HG03159 (cell line): Measurements from ENCODE around the gene STX19.
"Not testable (repeated sequence)": the region's sequence is repeated elsewhere in the genome, so short reads cannot be mapped to it uniquely, and the experiment has no call there.

Experiments
- ATAC-seq: cut with Tn5 transposase; IDR thresholded peaks from one replicate; pipeline ENCODE4 v1.9.1; 2021; ENCODE audit warnings: mild to moderate bottlenecking, moderate library complexity; ENCODE audit not compliant: unreplicated experiment

STX19 gene, protein sequence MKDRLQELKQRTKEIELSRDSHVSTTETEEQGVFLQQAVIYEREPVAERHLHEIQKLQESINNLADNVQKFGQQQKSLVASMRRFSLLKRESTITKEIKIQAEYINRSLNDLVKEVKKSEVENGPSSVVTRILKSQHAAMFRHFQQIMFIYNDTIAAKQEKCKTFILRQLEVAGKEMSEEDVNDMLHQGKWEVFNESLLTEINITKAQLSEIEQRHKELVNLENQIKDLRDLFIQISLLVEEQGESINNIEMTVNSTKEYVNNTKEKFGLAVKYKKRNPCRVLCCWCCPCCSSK

DNA sequence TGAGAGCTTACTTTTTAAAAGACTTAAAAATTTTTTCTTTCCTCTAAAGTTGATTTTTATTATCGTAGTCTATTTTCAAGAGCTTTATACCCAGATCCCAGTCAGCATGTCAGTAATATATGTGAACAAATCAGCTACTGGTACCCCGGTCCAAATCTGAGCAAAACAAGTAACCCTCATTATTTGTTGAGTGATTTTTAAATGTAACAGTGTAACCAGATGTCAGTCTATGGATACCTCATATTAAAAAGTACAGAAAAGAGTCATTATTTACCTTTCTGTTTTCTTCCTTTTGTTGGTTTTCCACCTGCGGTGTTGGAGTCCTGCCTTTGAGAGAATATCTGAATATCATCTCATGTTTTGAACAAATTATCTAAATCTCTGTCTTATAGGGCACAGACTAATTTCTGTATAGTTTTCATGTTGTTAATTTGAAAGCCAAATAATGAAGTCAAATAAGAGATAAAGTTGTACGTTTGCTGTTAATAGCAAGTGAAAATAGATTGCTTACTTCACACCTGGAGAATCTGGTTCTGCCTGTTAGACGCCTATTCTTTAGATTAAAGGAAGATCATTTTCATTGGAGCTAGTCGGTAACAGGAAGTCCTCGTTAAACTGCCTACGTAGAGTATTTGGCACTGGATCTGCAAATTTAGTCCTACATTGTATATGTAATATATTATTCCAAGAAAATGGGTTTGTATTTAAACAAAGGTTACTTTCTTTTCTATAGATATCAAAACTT, at the start of gene STX19:
Gene STX19, minus strand, starts transcription at position 505 of the 745 bp plus-strand sequence. CDS start 13,328 bp downstream, outside the sequence.
- no peak for ATAC-seq

DNA sequence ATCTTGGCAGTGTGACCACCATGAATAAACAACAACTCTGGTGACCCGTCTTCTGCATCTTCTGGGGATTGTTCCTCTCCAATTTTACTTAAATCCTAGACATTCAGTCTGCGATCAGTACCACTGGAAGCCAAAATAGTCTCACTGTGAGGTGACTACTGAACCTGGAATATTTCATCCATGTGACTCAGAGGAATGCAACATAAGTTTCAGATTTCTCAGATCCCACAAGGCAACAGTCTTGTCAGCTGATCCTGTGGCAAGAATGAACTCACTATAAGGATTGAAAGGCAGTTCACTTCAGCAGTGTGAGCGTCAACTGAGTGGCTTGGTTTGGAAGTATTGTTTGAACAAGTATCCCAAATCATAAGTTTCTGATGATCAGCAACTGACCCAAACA, 47.7 kb upstream of the STX19 start:
- no peak for ATAC-seq

DNA sequence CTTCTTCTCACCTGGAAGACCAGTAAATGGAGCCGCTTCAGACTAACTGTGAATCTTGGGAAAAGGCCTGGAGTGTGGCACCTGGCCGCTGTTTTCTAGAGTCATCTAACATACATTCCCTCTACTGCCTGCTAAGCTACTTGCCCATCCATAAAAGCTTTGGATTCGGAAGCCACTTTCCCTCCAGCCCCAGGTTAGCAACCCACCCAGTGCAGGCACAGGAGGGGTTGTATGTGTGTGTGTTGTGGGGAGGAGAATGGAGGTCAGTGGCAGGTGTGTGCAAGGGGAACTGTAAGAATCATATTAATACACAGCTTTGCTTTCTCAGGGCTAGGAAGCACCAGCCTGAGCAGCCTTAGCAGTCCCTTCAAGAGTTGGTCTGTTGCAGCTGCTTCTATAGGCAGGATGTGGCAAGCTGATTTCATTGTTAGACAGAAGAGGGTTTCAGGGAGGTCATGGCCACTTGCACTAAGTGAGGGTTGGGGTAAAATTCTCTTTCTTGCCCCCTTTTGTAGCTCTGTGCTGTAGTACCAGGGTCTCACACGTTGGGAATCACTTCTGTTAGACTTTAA, 43.4 kb upstream of the STX19 start:
- peak; percentile 83 for ATAC-seq

DNA sequence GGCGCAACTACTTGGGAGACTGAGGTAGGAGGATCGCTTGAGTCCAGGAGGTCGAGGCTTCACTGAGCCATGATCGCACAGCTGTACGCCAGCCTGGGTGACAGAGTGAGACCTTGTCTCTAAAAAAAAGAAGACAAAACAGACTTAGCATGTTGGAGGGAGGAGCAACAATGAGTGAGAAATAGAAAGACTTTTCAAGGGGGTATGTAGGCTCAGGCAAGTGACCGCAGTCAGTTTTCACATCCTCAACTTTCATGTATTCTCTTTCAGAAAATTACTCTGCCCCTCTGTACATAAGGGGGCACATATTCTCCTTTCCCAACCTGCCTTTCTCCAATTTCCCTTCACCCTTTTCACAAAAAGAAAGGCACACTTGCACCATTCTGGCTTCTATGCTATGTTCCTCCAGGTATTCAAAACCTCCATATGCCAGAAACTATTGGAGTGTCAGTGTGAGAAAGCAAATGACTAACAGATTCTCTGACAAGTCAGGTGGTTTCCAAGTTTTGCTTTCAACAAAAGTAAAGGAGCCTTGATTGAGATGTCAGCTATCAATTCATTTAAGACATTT, 42.0 kb upstream of the STX19 start:
- ATAC-seq = peak; percentile 56

DNA sequence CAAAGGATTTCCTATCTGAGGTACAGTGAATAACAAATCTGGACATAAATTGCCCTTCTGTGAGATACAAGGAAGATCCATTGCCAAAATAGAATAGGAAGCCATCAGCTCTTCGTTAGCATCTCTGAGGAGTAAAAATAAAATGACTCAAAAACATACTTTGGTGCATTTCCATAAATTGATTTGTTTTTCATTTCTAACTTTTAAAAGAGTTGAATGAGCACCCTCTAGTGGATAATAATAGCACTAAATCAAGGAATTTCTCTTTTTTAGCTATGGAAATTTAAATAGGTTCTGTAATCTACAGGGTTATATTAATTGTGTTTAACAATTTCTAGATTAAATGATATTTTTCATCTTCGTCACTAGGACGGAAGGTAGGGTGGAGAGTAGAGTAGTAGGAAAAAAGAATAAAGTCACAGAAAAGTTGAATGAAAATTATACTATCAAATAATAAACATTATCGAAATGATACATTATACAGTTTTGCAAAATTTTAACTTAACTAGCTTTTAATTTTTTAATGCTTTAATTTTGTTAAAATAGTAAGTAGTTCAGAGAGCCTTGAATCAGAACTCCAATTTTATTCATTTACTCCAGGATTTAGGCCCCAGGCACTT, 40.9 kb upstream of the STX19 start:
- ATAC-seq = no peak

DNA sequence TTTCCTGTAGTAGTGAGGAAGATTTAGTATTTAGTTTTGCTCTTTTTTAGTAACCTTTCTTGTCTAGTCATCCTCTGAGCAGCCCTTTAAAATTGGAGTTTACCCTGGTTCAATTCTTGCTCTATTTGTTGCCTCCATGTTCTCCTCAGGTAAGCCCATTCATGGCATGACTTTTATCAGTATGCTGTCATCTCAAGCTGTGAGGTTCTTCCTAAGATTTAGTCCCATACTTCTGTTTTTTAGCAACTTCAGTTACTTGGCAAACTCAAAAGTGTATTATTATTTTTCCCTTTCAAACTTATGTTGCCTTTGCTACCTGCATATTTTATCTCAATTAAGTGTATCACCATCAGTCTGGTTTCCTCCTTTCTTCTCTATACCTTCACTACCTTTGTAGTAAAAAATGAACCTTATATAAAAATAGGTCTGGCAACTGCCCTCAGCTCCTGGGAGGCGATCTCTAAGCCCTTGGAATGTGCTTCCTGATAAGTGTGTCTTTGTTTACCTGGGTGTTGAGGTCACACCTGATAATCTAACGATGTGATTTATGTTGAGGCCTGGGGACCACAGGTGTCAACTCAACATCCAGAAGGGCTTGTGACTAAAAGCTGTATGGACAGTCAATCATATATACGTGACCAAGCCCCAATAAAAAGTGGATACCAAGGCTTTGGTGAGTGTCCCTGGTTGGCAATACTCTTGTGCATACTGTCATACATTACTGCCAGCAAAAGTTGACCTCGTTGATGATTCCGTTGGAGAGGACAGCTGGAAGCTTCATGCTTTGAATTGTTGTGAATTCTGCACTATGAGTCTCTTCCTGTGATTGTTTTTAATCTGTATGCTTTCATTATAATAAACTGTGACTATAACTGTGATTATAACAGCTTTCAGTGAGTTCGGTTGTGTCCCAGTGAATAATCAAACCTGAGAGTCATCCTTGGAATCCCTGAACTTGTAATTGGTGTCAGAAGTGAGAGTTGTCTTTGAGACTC, 38.4 kb upstream of the STX19 start:
- ATAC-seq = no peak

DNA sequence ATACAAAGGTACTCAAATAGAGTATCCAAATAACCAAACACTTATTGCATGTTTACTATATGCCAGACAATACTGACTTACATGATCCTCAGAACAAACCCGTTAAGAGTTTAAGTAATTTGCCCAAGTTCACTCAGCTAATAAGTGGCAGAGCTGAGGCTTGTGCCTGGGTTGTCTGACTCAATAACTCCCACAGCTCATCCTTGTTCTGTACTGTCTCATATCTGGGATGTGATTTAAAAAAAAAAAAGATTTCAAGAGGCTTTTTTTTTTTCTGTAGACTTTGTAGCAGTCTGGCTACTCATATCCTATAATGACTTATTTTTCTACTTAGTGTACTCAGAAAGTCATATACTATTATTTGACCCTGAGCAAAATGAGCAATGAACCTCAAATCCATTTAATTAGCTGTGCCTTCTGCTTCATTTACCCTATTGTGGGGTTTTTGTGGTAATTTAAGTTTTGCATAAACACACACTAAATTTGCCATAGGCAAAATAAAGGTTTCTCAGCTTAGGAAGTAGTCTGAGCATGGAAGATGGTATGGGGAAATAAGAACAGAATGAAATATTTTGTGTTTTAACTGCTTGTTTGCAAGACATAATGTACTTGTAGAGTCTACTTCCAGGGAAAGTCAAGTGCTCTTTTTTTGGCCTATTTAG, 37.6 kb upstream of the STX19 start:
- ATAC-seq = no peak

DNA sequence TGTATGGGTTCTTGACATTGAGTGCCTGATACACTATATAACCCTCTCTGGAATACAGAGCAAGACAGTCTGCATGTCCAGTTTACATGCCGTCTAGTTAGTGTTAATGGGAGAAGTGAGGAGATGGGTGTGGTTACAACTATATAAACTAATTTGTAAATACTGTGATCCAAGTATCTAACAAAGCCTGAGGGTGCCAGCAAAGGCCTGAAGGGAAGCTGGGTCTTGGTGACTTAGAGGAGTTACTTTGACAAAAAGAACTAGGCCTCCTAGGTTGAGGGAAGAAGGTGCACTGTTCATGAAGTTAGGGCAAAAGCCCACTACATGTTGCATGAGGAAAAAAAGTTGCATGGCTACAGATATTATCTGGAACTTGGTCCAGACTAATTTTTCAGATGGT, 36.7 kb upstream of the STX19 start:
- no peak for ATAC-seq

DNA sequence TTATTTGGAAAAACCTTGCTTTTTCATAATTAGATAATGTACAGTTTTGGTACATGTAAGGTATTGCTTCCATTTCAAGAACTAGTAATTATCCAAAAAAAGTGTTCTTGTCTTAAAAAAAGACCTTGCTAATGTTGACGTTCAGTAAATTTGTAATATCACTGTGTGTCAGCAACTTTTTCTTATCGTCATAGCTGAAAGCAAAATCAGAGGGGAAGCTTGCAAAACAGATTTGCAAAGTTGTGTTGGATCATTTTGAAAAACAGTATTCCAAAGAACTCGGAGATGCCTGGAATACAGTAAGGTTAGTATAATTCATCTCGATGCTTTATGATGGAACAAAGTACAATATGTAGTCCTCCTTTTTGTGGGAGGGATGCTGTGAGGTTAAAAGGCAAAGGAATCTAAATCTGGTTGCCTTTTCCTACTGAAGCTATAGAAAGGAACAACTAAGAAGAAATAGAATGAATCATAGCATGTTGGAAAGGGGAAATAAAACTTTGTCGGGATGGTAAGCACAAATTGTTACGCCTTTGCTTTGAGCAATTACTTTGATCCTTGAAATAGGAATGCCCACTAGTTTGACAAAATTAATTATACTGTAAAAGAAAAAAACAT, 36.0 kb upstream of the STX19 start:
- no peak for ATAC-seq

DNA sequence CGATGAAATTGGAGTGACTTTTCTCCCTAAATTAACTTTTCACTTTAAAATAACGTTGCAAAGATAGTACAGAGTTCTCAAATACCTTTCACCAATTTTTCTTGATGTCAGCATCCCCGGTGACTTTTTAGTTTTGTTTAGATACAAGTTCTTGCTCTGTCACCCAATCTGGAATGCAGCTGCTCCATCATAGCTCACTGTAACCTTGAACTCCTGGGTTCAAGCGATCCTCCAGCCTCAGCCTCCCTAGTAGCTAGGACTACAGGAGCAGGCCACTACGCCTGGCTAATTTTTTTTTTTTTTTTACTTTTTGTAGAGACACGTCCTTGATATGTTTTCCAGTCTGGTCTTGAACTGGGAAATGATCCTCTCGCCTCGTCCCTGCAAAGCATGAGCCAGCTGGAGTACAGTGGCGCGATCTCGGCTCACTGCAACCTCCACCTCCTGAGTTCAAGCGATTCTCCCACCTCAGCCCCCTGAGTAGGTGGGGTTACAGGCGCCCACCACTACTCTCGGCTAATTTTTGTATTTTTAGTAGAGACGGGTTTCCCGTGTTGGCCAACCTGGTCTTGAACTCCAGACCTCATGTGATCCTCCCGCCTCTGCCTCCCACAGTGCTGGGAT, 35.2 kb upstream of the STX19 start:
- ATAC-seq = no peak

DNA sequence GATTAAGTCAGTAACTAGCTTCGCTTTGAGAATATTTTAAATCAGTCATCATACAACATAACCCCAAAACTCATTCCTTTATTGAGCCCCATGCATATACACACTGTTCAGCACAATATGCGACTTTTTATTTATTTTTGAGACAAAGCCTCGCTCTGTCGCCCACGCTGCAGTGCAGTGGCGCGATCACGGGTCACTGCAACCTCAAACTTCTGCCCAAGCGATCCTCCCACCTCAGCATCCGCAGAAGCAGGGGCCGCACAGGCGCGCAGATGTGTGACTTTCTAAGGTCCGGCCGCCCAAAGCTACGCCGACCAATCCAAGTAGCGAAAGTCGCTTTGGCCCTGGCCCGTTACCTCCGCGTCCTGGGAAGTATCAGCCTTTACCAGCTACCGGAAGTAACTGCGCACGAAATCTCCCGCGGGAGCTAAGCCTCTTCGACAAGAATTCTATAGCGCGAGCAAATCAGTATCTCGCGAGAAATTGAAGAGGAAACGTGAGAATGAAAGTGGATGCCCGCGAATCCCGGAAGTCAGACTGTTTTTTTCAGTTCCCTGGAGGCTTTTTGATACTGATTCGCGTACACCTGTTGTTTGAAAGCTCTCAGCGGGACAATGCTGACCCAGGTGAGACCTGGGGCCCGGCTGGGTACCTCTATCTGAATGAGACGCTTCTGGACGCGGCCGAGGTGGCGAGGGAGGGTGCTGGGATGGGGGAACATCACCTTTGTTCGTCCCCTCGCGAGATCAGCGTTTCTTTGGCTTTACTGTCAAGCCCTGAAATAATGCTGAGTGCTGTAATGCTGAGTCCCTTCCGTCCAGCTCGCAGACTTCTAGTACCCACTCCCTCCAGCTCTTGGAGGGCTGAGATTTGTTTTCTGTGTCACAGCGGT, 34.4 kb upstream of the STX19 start, which contains the start of the genes DHFR2 and NSUN3:
Gene DHFR2, minus strand, starts transcription at position 404 of the 892 bp plus-strand sequence. CDS start 1,405 bp downstream, outside the sequence.
Gene NSUN3, plus strand, starts transcription at position 549 of the 892 bp plus-strand sequence. Its CDS starts 66 bp downstream, at position 615.
- ATAC-seq = peak; percentile 92

DNA sequence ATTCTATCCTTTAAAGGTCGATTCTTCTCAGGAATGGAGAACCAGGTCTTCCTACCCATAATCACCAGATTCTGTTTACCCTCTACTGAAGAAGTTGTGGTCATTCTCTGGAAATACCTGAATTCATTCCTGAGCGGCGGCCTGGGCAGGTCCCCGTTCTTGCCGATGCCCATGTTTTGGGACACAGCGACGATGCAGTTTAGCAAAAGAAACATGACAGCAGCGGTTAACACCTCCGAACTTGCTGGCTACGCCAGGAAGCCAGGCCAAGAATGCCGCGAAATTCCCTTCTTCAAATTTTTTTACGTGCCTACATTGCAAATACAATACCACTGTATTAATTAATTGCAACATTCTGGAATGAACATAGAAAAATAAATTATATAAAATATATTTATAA, 32.9 kb upstream of the STX19 start:
- ATAC-seq = no peak

DNA sequence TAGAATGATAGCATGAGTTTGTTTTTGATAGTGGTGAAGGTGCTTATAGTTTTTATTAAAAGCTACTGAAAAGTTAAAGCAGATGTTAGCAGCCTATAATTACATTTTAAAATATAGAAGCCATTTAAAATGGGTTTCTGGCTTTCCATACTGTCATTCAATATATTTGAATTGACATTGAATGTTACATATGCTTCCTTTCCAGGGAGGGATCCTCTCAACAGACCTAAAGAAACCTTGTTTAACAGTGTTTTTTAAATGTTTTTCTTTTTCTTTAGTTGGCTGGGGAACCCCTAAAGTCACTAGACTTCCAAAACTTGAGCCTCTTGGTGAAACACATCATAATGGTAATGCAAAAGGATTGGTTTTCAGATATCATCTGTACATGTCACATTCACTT, 22.1 kb upstream of the STX19 start:
- no peak for ATAC-seq

DNA sequence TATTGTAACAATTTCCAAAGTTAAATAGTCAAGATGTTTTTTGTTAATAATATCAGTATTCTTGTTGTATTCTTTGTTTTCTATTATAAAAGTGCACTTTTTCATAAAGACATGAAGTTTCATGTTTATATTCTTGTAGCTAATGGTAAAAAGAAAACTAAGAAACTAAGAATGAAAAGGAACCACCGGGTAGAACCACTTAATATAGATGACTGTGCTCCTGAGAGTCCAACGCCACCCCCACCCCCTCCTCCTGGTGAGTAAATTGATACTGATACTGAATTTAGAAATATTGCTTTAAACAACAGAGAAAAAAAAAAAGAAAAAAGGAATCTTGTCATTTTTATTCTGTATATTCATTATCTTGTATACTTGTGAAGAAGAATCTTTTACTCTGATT, 20.9 kb upstream of the STX19 start:
- ATAC-seq = no peak

DNA sequence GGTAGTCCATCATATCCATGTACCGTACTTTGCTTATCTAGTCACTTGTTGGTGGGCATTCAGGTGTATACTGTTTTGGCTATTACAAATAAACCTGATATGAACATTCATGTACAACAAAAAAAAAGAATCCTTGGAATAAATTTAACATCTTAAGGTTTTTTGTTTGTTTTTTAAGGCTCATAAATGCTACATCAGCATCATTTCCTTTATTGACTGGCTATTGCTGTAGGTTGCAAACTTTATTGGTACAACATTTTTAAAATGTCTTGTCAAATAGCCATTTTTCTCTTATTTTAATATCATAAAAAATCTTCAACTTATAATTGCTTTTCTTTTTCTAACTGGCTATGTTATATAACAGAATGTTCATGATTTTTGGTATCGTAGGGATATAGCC, 18.1 kb upstream of the STX19 start:
- ATAC-seq = no peak

DNA sequence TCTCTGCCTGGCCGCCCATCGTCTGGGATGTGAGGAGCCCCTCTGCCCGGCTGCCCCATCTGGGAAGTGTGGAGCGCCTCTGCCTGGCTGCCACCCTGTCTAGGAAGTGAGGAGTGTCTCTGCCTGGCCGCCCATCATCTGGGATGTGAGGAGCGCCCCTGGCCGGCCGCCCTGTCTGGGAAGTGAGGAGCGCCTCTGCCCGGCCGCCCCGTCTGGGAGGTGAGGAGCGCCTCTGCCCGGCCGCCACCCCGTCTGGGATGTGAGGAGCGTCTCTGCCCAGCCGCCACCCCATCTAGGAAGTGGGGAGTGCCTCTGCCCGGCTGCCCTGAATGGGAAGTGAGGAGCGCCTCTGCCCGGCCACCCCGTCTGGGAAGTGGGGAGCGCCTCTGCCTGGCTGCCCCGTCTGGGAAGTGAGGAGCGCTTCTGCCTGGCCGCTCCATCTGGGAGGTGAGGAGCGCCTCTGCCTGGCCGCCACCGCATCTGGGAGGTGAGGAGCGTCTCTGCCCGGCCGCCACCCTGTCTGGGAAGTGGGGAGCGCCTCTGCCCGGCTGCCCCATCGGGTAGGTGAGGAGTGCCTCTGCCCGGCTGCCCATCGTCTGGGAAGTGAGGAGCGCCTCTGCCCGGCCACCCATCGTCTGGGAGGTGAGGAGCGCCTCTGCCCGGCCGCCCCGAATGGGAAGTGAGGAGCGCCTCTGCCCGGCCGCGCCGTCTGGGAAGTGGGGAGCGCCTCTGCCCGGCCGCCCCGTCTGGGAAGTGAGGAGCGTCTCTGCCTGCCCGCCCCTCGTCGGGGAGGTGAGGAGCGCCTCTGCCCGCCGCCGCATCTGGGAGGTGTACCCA, 15.9 kb upstream of the STX19 start:
- ATAC-seq = not testable (repeated sequence)

DNA sequence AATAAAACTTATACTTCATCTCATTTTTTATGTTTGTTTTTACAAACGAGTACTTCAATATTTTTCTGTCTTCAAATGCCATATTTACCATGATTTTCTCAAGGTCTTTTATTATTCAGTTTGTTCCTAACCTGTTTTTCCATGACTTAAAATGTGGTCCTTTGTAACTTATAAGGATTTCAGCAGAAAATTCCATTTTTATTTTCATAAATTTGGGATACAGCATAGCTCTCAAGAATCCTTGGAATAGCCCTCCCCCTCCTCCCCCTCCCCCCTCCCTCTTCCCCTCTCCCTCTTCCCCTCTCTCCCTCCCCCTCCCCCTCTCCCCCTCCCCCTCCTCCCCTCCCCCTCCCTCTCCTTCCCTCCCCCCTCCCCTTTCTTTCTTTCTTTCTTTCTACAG, 14.9 kb upstream of the STX19 start:
- ATAC-seq = no peak
